Spinal cord (tissue), 10 donors: ENCODE results near the gene TMEM121. TPM values are rescaled to one million over a fixed set of nuclear protein-coding genes. Genes with fewer than 3 reads are reported as not detected.
A peak's percentile ranks its signal among the peaks of the same experiment; 100 is the strongest.

Experiments used
- DNase-seq, 6 donors: peaks; one replicate each; pipeline versions ENCODE4 v3.0.0 to v3.0.0-alpha.2; 2013 to 2015; ENCODE audit warnings: low spot score in 6 of 6, low read depth in 4 of 6
- H3K27ac ChIP-seq: one replicate; pipeline ENCODE4 v1.5.1; 2013; ENCODE audit warnings: low read depth, low read length, control low read depth
- H3K27me3 ChIP-seq: one replicate; pipeline ENCODE4 v1.6.1; 2013; ENCODE audit warnings: low read length; ENCODE audit not compliant: control insufficient read depth, insufficient read depth
- H3K36me3 ChIP-seq: one replicate; pipeline ENCODE4 v1.6.1; 2013; ENCODE audit warnings: low read length; ENCODE audit not compliant: control insufficient read depth, insufficient read depth
- H3K4me1 ChIP-seq: one replicate; pipeline ENCODE4 v1.6.1; 2013; ENCODE audit warnings: low read length; ENCODE audit not compliant: control insufficient read depth, insufficient read depth
- H3K4me3 ChIP-seq: one replicate; pipeline ENCODE4 v1.5.1; 2013; ENCODE audit warnings: low read depth, low read length, control low read depth
- H3K9me3 ChIP-seq: one replicate; pipeline ENCODE4 v1.6.1; 2013; ENCODE audit warnings: low read length; ENCODE audit not compliant: control insufficient read depth, insufficient read depth
- WGBS: methylation state at CpG from one replicate; pipeline ENCODE4 v1.1.5; 2013; ENCODE audit warnings: missing lambda C conversion rate; ENCODE audit not compliant: insufficient coverage; 5-methylcytosine and 5-hydroxymethylcytosine counted together
- polyA plus RNA-seq, 2 donors: library from polyadenylated mRNA; unstranded; fragments of 120-200 nt; gene quantifications; one replicate each; pipeline ENCODE4 v1.2.1, GENCODE V29; 2013; ENCODE audit not compliant: insufficient read length in 2 of 2
- total RNA-seq, 2 donors: library from RNA; depleted of rRNA in 1 of 2; stranded (reverse); fragments of 120-200 nt in 1 of 2; fragments of >200 nt in 1 of 2; gene quantifications; one replicate each; pipeline versions ENCODE4 v1.2.3 to v1.2.4, GENCODE V29; 2013 to 2014
- donor health status: healthy.

Gene TMEM121
- total and polyA plus RNA-seq, 4 donors: 11.7 to 27.1 (median 18.1) TPM

DNA sequence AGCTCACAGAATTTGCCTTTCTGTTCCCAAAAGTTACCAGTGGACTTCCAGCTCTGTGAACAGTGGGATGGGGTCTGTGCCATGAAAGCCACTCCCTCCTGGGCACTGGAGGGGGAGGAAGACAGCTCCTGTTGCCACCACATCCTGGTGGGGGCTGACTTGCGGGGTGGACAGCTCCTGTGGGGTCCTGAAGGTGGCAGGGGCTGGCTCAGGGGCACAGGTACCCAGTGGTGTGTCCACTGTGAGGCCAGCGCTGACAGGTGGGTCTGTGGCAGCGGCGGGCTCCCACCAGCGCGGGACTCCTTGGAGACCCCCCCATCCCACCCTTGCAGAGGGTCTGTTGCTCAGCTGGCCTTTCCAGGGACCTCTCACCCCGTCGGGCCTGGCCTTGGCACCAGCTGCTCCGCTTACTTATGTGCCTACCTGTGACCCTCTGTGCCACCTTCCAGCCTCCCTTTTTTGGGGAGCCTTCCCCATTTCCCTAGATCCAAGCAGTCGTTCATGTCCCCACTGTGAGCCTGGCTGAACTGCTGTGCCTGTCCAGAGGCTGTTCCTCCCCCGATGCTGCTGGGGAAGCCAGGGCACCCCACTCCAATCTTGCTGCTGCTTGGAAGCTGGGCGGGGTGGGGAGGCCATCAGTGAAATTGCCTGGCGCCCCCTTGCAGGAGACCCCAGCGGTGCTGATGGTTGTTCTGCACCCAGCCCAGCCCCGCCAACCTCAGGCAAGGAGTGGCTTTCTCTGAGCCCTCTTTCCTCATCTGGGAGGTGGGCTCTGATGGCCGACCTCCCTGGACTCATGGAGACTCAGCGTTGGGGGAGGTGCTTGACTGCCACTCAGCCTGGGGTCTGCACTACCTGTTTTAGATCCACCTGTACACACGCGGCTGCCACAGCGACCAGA lies 33.2 kb upstream of the TMEM121 start:
- Histone ChIP-seq H3K36me3 (peaks cover 60% of the 10 kb centered on the region), H3K4me1 (peaks cover 39% of the 10 kb centered on the region), H3K27me3 (peaks cover 3% of the 10 kb centered on the region), H3K4me3 (no peak overlapping the region), H3K9me3 (no peaks in the 10 kb centered on the region), H3K27ac (no peak overlapping the region)
- peak in 1 of 6 donors; percentile 8 for DNase-seq
- 92% methylated on average over 20 of the region's 20 CpGs for WGBS

DNA sequence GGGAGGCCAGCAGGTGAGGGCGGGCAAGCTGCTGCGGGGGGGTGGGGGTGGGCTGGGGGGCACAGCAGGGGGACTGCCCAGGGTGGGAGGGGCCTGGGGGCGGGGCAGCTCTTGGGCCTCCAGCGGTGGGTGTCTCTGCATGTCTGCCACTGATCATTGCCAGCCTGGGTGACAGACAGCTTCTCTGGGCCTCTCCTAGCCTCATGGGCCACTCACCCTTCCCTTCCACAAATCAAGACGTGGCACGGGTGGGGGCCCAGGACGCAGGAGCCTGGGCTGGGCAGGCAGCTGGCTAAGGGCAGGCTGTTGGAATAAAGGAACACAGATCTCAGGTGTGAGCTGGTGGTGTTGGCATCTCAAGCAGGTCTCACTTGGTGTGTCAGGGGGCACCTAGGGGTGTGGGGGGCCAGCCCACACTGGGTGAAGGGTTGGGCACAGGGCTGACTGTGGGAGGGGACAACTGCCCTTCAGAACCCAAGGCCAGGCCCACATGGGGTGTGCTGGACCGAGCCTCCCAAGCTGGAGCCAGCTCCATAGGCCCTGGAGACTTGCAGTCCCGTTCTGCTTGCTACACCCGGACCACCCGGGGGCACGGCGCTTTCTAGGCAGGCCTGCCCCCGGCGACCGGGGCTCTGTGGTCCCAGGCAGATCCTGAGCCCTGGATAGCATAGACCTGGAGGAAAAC lies 32.3 kb upstream of the TMEM121 start:
- Histone ChIP-seq H3K27me3 (no peaks in the 10 kb centered on the region), H3K27ac (no peak overlapping the region), H3K36me3 (peaks cover 65% of the 10 kb centered on the region), H3K4me1 (peaks cover 39% of the 10 kb centered on the region), H3K9me3 (no peaks in the 10 kb centered on the region), H3K4me3 (no peak overlapping the region)
- WGBS: 92% methylated on average over 10 of the region's 16 CpGs
- DNase-seq: peak in 1 of 6 donors; percentile 1

DNA sequence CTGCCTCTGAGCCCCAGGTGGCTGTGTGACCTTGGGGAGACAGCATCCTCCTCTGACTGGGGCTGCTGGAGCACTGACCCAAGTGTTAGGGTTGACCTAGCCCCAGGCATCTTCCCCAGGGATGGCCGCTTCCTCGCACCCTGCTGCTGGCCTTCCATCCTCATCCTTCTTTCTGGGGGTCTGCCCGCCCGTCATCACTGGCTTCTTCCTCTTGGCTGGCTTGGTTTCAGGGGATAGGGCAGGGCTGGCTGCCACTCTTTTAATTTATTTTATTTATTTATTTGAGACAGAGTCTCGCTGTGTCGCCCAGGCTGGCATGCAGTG lies 31.8 kb upstream of the TMEM121 start:
- Histone ChIP-seq H3K9me3 (no peaks in the 10 kb centered on the region), H3K27ac (no peak overlapping the region), H3K27me3 (no peaks in the 10 kb centered on the region), H3K4me1 (peaks cover 39% of the 10 kb centered on the region), H3K36me3 (peaks cover 70% of the 10 kb centered on the region), H3K4me3 (no peak overlapping the region)
- 86% methylated on average over 4 of the region's 6 CpGs for WGBS
- DNase-seq: no peak

GRCh38 chr14:105495101-105495989 lies 31.0 kb upstream of the TMEM121 start:
- Histone ChIP-seq H3K27ac (no peak overlapping the region), H3K36me3 (peaks cover 77% of the 10 kb centered on the region)

DNA sequence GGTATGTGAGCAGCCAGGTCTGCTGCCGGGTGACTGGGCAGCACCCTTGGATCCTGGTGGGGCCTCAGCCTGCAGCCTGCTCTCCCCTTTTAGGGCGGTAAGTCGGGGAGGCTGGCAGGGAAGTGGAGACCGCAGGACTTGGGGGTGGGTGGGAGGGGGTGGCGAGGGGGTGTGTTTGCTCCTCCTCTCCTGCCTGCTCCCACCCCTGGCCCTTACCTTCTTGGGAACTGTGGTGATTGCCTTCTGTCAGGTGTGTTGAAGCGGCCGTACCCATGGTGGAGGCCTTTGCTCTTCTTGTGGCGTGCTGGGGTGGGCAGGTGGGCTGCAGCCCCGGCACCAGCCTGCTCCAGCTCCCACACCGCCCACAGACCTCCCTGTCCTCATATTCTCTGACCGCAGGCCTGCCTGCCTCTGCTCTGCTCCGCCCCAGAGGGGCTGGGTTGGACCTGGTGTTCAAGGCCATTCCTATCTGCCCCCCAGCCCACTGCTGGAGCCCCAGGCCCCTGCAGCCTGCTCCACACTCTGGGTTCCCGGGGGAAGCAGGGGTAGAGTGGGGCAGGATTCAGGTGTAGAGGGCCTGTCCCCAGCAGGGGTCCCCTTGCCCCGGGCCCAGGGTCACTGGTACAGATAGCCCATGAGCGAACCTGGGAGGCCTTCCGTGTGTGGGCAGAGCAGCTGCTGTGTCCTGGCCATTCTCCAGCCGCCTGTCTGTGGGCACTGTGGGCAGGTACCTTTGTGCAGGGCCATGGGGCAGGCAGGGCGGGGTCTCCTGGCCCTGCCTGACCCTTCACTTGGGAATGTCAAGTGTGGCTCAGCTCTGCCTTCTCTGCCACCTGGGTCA lies 30.2 kb upstream of the TMEM121 start:
- peak in 1 of 6 donors; percentile 1 for DNase-seq
- WGBS: 90% methylated on average over 12 of the region's 18 CpGs
- no peak overlapping the region for H3K27ac ChIP-seq

More at GRCh38 chr14:105495101-105495989, 31.0 kb upstream of the TMEM121 start:
- Histone ChIP-seq H3K27me3 (no peaks in the 10 kb centered on the region), H3K4me3 (no peak overlapping the region), H3K4me1 (peaks cover 39% of the 10 kb centered on the region), H3K9me3 (no peaks in the 10 kb centered on the region)
- 88% methylated on average over 18 of the region's 18 CpGs for WGBS
- DNase-seq: peak in 1 of 6 donors; percentile 4

GRCh38 chr14:105496831-105497591 lies 29.4 kb upstream of the TMEM121 start:
- Histone ChIP-seq H3K36me3 (peaks cover 77% of the 10 kb centered on the region), H3K27ac (no peak overlapping the region), H3K4me1 (peaks cover 37% of the 10 kb centered on the region), H3K9me3 (no peaks in the 10 kb centered on the region), H3K4me3 (no peak overlapping the region), H3K27me3 (no peaks in the 10 kb centered on the region)
- WGBS: 96% methylated on average over 27 of the region's 32 CpGs
- DNase-seq: no peak

More for the DNA sequence above, 30.2 kb upstream of the TMEM121 start:
- Histone ChIP-seq H3K4me1 (peaks cover 44% of the 10 kb centered on the region), H3K36me3 (peaks cover 78% of the 10 kb centered on the region), H3K9me3 (no peaks in the 10 kb centered on the region), H3K4me3 (no peak overlapping the region), H3K27me3 (no peaks in the 10 kb centered on the region)

DNA sequence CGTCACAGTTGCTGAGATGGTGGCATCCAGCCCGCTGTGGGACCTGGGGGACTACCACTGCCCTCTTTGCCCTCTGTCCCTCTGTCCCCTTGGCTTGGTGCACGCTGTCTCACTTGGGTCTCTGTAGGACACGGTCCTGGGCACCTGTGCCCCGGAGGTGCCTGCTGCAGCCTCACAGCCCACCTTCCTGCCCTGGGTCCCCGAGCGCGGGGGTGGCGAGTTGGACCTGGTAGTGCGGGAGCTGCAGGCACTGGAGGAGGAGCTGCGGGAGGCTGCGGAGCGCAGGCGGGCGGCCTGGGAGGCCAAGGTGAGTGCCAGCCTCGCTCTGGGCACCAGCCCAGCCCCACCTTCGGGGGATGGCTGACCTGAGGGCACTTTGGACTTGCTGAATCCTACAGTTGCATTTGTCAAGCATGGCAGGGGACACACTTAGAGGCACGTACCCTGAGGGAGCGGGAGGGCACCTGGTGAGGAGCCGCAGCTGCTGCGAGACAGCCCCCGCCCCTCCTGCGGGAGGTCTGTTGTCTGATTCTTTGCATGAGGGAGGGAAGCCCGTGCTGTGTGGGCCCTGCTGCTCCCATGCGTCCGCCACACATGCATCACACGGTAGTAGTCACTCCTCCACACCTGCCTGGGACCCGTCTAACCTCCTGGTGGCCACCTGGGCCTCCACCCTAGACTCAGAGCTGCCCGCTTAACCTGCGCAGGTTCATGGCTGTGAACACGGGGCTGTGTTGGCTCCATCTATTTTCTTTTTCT lies 28.5 kb upstream of the TMEM121 start:
- Histone ChIP-seq H3K4me3 (no peak overlapping the region), H3K36me3 (peaks cover 68% of the 10 kb centered on the region), H3K9me3 (no peaks in the 10 kb centered on the region), H3K27me3 (no peaks in the 10 kb centered on the region), H3K4me1 (peaks cover 30% of the 10 kb centered on the region), H3K27ac (peak overlapping the region; percentile 91)
- peak in 1 of 6 donors; percentile 2 for DNase-seq
- WGBS: 92% methylated on average over 31 of the region's 31 CpGs
